ENCODE measurements around the gene STAC. TPM values are rescaled to one million over a fixed set of nuclear protein-coding genes. Genes with fewer than 3 reads are reported as not detected.

STAC gene
- total and polyA plus RNA-seq, 2 experiments from 2014 or later: 12.2 to 24.9 TPM

DNA sequence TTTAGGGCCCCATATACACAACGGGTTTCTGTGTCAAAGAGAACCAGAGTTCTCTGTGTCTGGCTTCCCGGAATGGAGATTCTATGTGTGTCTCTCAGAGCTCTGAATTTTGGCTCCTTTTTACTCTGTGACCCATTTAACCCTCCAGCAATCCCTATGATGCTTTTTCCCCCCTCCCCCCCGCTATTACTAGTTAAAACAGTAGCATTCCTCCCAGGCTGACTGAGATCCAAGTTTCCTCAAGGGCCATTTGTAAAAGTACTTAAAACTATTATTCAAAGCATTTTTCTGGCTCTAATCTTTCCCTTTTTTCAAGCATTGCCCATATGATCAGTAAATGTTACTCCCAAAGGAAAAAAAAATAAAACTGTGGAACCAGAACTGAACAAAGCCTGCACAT is 6.6 kb upstream of the STAC start:
- DNase-seq (ENCODE audit: low read depth in 1 of 2, low spot score in 1 of 2): no peak
- H3K9me3 ChIP-seq (ENCODE audit: low read depth): no peaks in the 10 kb centered on the region
- no peak overlapping the region for H3K27ac ChIP-seq
- H3K4me1 ChIP-seq (ENCODE audit: low read depth): no peaks in the 10 kb centered on the region
- H3K4me3 ChIP-seq: no peak overlapping the region
- TF ChIP-seq, protein P1, sequence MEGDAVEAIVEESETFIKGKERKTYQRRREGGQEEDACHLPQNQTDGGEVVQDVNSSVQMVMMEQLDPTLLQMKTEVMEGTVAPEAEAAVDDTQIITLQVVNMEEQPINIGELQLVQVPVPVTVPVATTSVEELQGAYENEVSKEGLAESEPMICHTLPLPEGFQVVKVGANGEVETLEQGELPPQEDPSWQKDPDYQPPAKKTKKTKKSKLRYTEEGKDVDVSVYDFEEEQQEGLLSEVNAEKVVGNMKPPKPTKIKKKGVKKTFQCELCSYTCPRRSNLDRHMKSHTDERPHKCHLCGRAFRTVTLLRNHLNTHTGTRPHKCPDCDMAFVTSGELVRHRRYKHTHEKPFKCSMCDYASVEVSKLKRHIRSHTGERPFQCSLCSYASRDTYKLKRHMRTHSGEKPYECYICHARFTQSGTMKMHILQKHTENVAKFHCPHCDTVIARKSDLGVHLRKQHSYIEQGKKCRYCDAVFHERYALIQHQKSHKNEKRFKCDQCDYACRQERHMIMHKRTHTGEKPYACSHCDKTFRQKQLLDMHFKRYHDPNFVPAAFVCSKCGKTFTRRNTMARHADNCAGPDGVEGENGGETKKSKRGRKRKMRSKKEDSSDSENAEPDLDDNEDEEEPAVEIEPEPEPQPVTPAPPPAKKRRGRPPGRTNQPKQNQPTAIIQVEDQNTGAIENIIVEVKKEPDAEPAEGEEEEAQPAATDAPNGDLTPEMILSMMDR (IDR thresholded peaks at IDR 0.05; ENCODE audit: low read depth, low read length): no peak
- H3K36me3 ChIP-seq: no peaks in the 10 kb centered on the region
- no peaks in the 10 kb centered on the region for H3K27me3 ChIP-seq

DNA sequence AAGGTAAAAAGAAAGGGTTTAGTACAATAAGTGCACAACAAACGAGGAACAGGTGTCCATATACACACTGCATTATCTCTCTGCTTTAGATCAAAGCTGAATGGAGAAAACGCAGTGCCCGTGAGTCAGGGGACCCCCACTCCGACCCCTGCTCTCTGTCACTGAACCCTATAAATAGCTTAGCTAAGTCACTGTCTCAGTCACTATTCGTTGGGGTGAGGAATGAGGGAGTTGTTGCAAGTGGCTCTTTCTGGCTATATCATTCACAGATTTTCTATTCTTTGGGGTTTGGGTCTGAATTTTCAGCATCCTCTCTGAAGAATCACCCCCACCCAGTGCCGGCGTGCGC is 458 bp upstream of the STAC start:
- DNase-seq (ENCODE audit: low read depth in 1 of 2, low spot score in 1 of 2): no peak
- Histone ChIP-seq H3K27ac (no peak overlapping the region), H3K27me3 (no peaks in the 10 kb centered on the region), H3K9me3 (ENCODE audit: low read depth) (no peaks in the 10 kb centered on the region), H3K36me3 (no peaks in the 10 kb centered on the region), H3K4me1 (ENCODE audit: low read depth) (peaks cover 11% of the 10 kb centered on the region), H3K4me3 (peak overlapping the region; percentile 68)
- TF ChIP-seq, protein P1 (IDR thresholded peaks at IDR 0.05; ENCODE audit: low read depth, low read length): no peak

DNA sequence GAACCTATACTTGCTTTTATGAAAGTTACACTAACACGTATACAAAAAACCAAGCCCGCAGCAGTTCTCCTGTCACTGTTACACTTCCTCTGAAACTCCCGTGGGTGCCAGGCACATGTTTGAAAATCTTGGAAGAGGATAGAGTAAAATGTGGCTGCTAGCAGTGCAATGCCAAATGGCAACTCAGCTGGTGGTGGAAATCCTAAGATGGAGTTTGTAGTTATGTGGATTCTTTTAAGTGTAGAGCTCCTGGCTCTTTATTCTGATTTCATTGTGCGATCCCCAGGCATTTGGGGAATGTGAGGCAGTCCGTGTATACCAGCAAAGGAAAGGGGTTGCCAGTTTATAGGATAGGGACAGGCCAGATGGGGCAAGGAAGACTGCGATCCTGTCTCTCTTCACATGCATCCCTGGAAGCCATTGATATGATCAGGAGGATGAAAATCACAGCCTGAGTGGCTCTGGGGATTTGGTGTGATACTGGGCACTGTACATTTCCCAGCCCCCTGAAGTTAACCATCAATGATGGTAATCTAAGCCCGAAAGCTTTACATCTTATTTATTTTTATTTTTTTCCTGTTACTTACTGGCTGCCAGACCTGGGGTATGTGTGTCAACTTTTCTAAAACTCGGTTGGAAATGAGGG is 1.1 kb downstream of the STAC start:
- Histone ChIP-seq H3K27me3 (no peaks in the 10 kb centered on the region), H3K36me3 (no peaks in the 10 kb centered on the region), H3K4me1 (ENCODE audit: low read depth) (peaks cover 11% of the 10 kb centered on the region), H3K9me3 (ENCODE audit: low read depth) (no peaks in the 10 kb centered on the region), H3K4me3 (peak overlapping the region; percentile 68), H3K27ac (no peak overlapping the region)
- TF ChIP-seq, protein P1 (IDR thresholded peaks at IDR 0.05; ENCODE audit: low read depth, low read length): no peak
- DNase-seq (ENCODE audit: low read depth in 1 of 2, low spot score in 1 of 2): no peak

DNA sequence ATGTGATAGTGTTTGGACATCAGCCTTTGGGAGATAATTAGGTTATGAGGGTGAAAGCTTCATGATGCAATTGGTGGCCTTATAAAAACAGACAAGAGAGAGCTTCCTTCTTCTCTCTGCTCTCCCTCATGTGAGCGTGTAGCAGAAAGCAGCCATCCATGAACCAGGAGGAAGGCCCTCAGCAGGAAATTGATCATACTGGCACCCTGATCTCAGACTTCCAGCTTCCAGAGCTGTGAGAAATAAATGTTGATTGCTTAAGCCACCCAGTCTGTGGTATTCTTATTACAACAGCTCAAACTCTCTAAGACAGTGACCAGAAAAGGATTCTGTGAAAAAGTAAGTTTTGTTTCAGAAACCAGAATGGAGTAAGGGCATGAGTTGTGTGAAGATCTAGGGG is 13.3 kb downstream of the STAC start:
- no peaks in the 10 kb centered on the region for H3K36me3 ChIP-seq
- TF ChIP-seq, protein P1 (IDR thresholded peaks at IDR 0.05; ENCODE audit: low read depth, low read length): no peak
- peaks cover 6% of the 10 kb centered on the region for H3K4me1 ChIP-seq (ENCODE audit: low read depth)
- H3K9me3 ChIP-seq (ENCODE audit: low read depth): no peaks in the 10 kb centered on the region
- no peak overlapping the region for H3K27ac ChIP-seq
- H3K27me3 ChIP-seq: no peaks in the 10 kb centered on the region
- H3K4me3 ChIP-seq: no peak overlapping the region
- peak in 1 of 2 donors; percentile 54 for DNase-seq (ENCODE audit: low read depth in 1 of 2, low spot score in 1 of 2)

GRCh38 chr3:36394176-36394575 is 13.9 kb downstream of the STAC start:
- peak in 1 of 2 donors; percentile 86 for DNase-seq (ENCODE audit: low read depth in 1 of 2, low spot score in 1 of 2)
- H3K9me3 ChIP-seq (ENCODE audit: low read depth): no peaks in the 10 kb centered on the region
- TF ChIP-seq, protein P1 (IDR thresholded peaks at IDR 0.05; ENCODE audit: low read depth, low read length): no peak
- peaks cover 6% of the 10 kb centered on the region for H3K4me1 ChIP-seq (ENCODE audit: low read depth)
- H3K27me3 ChIP-seq: no peaks in the 10 kb centered on the region
- H3K27ac ChIP-seq: no peak overlapping the region
- H3K4me3 ChIP-seq: no peak overlapping the region
- H3K36me3 ChIP-seq: no peaks in the 10 kb centered on the region

Measured in cardiac muscle cell (in vitro differentiated cells and primary cell).